H1 (cell line): ENCODE results near the gene PDE9A. TPM values are rescaled to one million over a fixed set of nuclear protein-coding genes. Genes with fewer than 3 reads are reported as not detected.

Experiments
- CTCF ChIA-PET: fragments of 300-600 bp; sonication (Branson Sonifier 250); formaldehyde crosslinking; loops from one replicate; lab custom pipeline; 2021; ENCODE audit not compliant: partially characterized antibody; lab: Charles Lee
- POLR2A ChIA-PET: fragments of 300-600 bp; sonication (Branson Sonifier 250); formaldehyde crosslinking; loops from one replicate; lab custom pipeline; 2021; ENCODE audit warnings: inconsistent platforms; ENCODE audit not compliant: partially characterized antibody; lab: Charles Lee
- DNase-seq, 2 experiments: peaks; one replicate each; pipeline versions ENCODE4 v3.0.0 to v3.0.0-alpha.2; 2010 to 2022; ENCODE audit warnings: low spot score in 2 of 2, low read depth in 1 of 2, mixed read lengths in 1 of 2
- FAIRE-seq: peaks from 2 replicates; lab custom pipeline; 2011; peaks lifted over from hg19 to GRCh38; lab: Jason Lieb, UNC
- H2AFZ ChIP-seq: 2 replicates; pipeline ENCODE4 v1.8.1; 2012; ENCODE audit warnings: low read length, inconsistent platforms
- H2AK5ac ChIP-seq: 2 replicates; pipeline ENCODE4 v1.6.1; 2013; ENCODE audit warnings: low read depth, low read length
- H2BK120ac ChIP-seq: replicated peaks from 2 replicates; pipeline ENCODE3; 2013; ENCODE audit warnings: low read depth, low read length, inconsistent platforms
- H2BK12ac ChIP-seq: 2 replicates; pipeline ENCODE4 v1.6.1; 2013; ENCODE audit warnings: low read depth, low read length
- H2BK15ac ChIP-seq: 2 replicates; pipeline ENCODE4 v1.6.1; 2013; ENCODE audit warnings: low read length
- H2BK20ac ChIP-seq: 2 replicates; pipeline ENCODE4 v1.6.1; 2013; ENCODE audit warnings: low read length
- H2BK5ac ChIP-seq: 2 replicates; pipeline ENCODE4 v1.6.1; 2013; ENCODE audit warnings: low read depth, low read length
- H3K14ac ChIP-seq: 2 replicates; pipeline ENCODE4 v1.6.1; 2013; ENCODE audit warnings: inconsistent platforms; ENCODE audit not compliant: insufficient read length
- H3K18ac ChIP-seq: 2 replicates; pipeline ENCODE4 v1.6.1; 2013; ENCODE audit warnings: low read length; ENCODE audit errors: extremely low read depth
- H3K23ac ChIP-seq: 2 replicates; pipeline ENCODE4 v1.6.1; 2013; ENCODE audit warnings: inconsistent platforms; ENCODE audit not compliant: insufficient read length
- H3K23me2 ChIP-seq: 2 replicates; pipeline ENCODE4 v1.6.1; 2013; ENCODE audit warnings: low read depth, low read length
- H3K27ac ChIP-seq: 2 replicates; pipeline ENCODE4 v1.6.1; 2011; ENCODE audit warnings: low read depth, low read length, inconsistent platforms
- H3K27me3 ChIP-seq, 4 experiments: replicated peaks in 1 of 4; 1 replicate in 1 of 4; 2 replicates in 3 of 4; pipeline versions ENCODE4 v1.6.1 to v1.8.1; 2011 to 2013; ENCODE audit warnings: low read length in 3 of 4, mild to moderate bottlenecking in 3 of 4, inconsistent platforms in 2 of 4, mixed read lengths in 2 of 4, moderate library complexity in 1 of 4; ENCODE audit not compliant: control insufficient read depth in 3 of 4, insufficient read depth in 3 of 4; ENCODE audit errors: extremely low read depth in 1 of 4
- H3K36me3 ChIP-seq, 4 experiments: 2 replicates each; pipeline versions ENCODE4 v1.6.1 to v1.8.1; 2011 to 2013; ENCODE audit warnings: mild to moderate bottlenecking in 4 of 4, low read length in 3 of 4, moderate library complexity in 2 of 4, control low read depth in 1 of 4, inconsistent platforms in 1 of 4; ENCODE audit not compliant: insufficient read depth in 4 of 4, control insufficient read depth in 2 of 4
- H3K4ac ChIP-seq: replicated peaks from 2 replicates; pipeline ENCODE3; 2013; ENCODE audit warnings: low read length, low read depth, mixed read lengths, inconsistent platforms; ENCODE audit not compliant: insufficient read length
- H3K4me1 ChIP-seq, 4 experiments: replicated peaks in 1 of 4; 1 replicate in 1 of 4; 2 replicates in 3 of 4; pipeline versions ENCODE4 v1.6.1 to v1.8.1; 2011 to 2013; ENCODE audit warnings: low read length in 3 of 4, inconsistent platforms in 2 of 4, mixed read lengths in 1 of 4; ENCODE audit not compliant: insufficient read depth in 4 of 4, control insufficient read depth in 3 of 4
- H3K4me2 ChIP-seq, 2 experiments: 2 replicates each; pipeline versions ENCODE4 v1.6.1 to v1.8.1; 2011 to 2013; ENCODE audit warnings: low read depth in 2 of 2, low read length in 2 of 2, control low read depth in 1 of 2, inconsistent platforms in 1 of 2, mild to moderate bottlenecking in 1 of 2; ENCODE audit not compliant: insufficient read depth in 1 of 2
- H3K4me3 ChIP-seq, 4 experiments: fragments of 200-600, 300-600 bp in 1 of 4; sonication (generic), shearing (Covaris generic), sonication (Bioruptor Twin) in 1 of 4; 2 replicates each; pipeline versions ENCODE4 v1.5.1 to v1.8.1; 2011 to 2016; ENCODE audit warnings: low read length in 4 of 4, low read depth in 3 of 4, control low read depth in 2 of 4, inconsistent platforms in 2 of 4, mild to moderate bottlenecking in 2 of 4, mixed read lengths in 1 of 4, moderate library complexity in 1 of 4; ENCODE audit not compliant: insufficient read depth in 2 of 4; ENCODE audit errors: extremely low read depth in 1 of 4
- H3K56ac ChIP-seq: replicated peaks from 2 replicates; pipeline ENCODE3; 2013; ENCODE audit warnings: low read depth, mild to moderate bottlenecking, mixed read lengths, low read length, inconsistent platforms; ENCODE audit not compliant: insufficient read length
- H3K79me1 ChIP-seq: 2 replicates; pipeline ENCODE4 v1.6.1; 2013; ENCODE audit warnings: low read depth, low read length, control low read depth
- H3K79me2 ChIP-seq, 2 experiments: 2 replicates each; pipeline versions ENCODE4 v1.6.1 to v1.8.1; 2012 to 2013; ENCODE audit warnings: low read length in 2 of 2, mild to moderate bottlenecking in 2 of 2, inconsistent platforms in 1 of 2; ENCODE audit not compliant: insufficient read depth in 2 of 2, control insufficient read depth in 1 of 2
- H3K9ac ChIP-seq, 4 experiments: replicated peaks in 1 of 4; 1 replicate in 1 of 4; 2 replicates in 3 of 4; pipeline versions ENCODE4 v1.6.1 to v1.8.1; 2011 to 2013; ENCODE audit warnings: low read depth in 3 of 4, low read length in 3 of 4, control low read depth in 2 of 4, mild to moderate bottlenecking in 2 of 4, moderate library complexity in 2 of 4, inconsistent platforms in 1 of 4; ENCODE audit errors: extremely low read depth in 1 of 4
- H3K9me3 ChIP-seq, 2 experiments: 2 replicates each; pipeline versions ENCODE4 v1.6.1 to v1.8.1; 2012 to 2013; ENCODE audit warnings: mild to moderate bottlenecking in 2 of 2, moderate library complexity in 2 of 2, control low read depth in 1 of 2, inconsistent platforms in 1 of 2, low read depth in 1 of 2, low read length in 1 of 2, mixed read lengths in 1 of 2; ENCODE audit not compliant: insufficient read depth in 2 of 2
- H4K20me1 ChIP-seq, 2 experiments: replicated peaks in 1 of 2; 2 replicates each; pipeline versions ENCODE3 to v1.8.1; 2011 to 2013; ENCODE audit warnings: inconsistent platforms in 2 of 2, low read length in 2 of 2, mild to moderate bottlenecking in 1 of 2; ENCODE audit not compliant: insufficient read depth in 2 of 2, control insufficient read depth in 1 of 2
- H4K5ac ChIP-seq: 2 replicates; pipeline ENCODE4 v1.6.1; 2013; ENCODE audit warnings: low read length, low read depth, mixed read lengths, inconsistent platforms; ENCODE audit not compliant: insufficient read length
- H4K8ac ChIP-seq: 2 replicates; pipeline ENCODE4 v1.8.0; 2013; ENCODE audit warnings: mild to moderate bottlenecking, moderate library complexity, low read length, inconsistent platforms; ENCODE audit not compliant: insufficient read depth; ENCODE audit errors: extremely low read depth
- H4K91ac ChIP-seq: replicated peaks from 2 replicates; pipeline ENCODE3; 2013; ENCODE audit warnings: low read length, mixed read lengths, inconsistent platforms; ENCODE audit not compliant: insufficient read length
- EP300 ChIP-seq, 2 experiments: IDR thresholded peaks; 1 replicate in 1 of 2; 2 replicates in 1 of 2; pipeline ENCODE4 v1.6.1; 2011 to 2012; ENCODE audit warnings: low read depth in 2 of 2, low read length in 2 of 2, mild to moderate bottlenecking in 2 of 2, borderline replicate concordance in 1 of 2, inconsistent platforms in 1 of 2, moderate library complexity in 1 of 2
- GTF2F1 ChIP-seq: IDR thresholded peaks from 2 replicates; pipeline ENCODE4 v1.6.1; 2012; ENCODE audit warnings: low read depth, low read length, improper control_type of control experiment, borderline replicate concordance
- POLR2AphosphoS5 ChIP-seq: IDR thresholded peaks from 2 replicates; pipeline ENCODE4 v1.6.1; 2011; ENCODE audit warnings: low read depth, low read length
- WGBS, 2 experiments: shearing (Covaris generic) in 1 of 2; methylation state at CpG; one replicate each; pipeline versions ENCODE4 v1.1.6 to v1.1.7; 2013 to 2015; ENCODE audit warnings: low lambda C conversion rate in 2 of 2, mixed read lengths in 2 of 2, inconsistent platforms in 1 of 2, low coverage in 1 of 2, missing lambda C conversion rate in 1 of 2; ENCODE audit not compliant: insufficient replicate concordance in 2 of 2, insufficient coverage in 1 of 2, insufficient read length in 1 of 2; ENCODE audit errors: extremely low coverage in 1 of 2, missing lambda C conversion rate in 1 of 2; 5-methylcytosine and 5-hydroxymethylcytosine counted together
- polyA plus RNA-seq, 7 experiments: library from polyadenylated mRNA; depleted of rRNA in 3 of 7; stranded (reverse) in 5 of 7; unstranded in 2 of 7; fragments of >200 nt in 5 of 7; fragments of 200-250 nt in 2 of 7; gene quantifications; 1 replicate in 5 of 7; 2 replicates in 1 of 7; 4 replicates in 1 of 7; pipeline versions ENCODE4 v1.2.1 to v1.2.3, GENCODE V29; 2011 to 2013; ENCODE audit warnings: missing spikeins in 2 of 7, mixed read lengths in 2 of 7
- total RNA-seq: library from RNA; stranded (reverse); fragmentation: NEBNext Ultra II Directional; extraction: Animal tissue kit (Norgen Biotek cat#: 25700); gene quantifications from 2 replicates; pipeline ENCODE4 v1.2.1, GENCODE V29; 2021
- TF ChIP-seq, protein P1 (sequence below): IDR thresholded peaks from 2 replicates; pipeline ENCODE4 v1.6.1; 2011; ENCODE audit warnings: low read depth, mild to moderate bottlenecking, low read length; ENCODE audit not compliant: insufficient read depth

Gene PDE9A
- total and polyA plus RNA-seq, 2 of the 8 experiments (the other 6 are each of a cell fraction or from before 2014, with no cell fraction given), result 39.2 to 45.9 TPM

- Histone ChIP-seq H2BK5ac (no peak overlapping the region), H3K4me1 (peaks cover 2 to 24% (median 21%) of the 10 kb centered on the region in 4 experiments), H3K14ac (no peak overlapping the region), H2BK20ac (no peak overlapping the region), H3K4me2 (no peak overlapping the region), H2BK12ac (0 out of 2 replicates have a peak overlapping the region, but pooled peaks have one; percentile 68), H2AK5ac (peak overlapping the region; percentile 65; the same call in 1 of the 2 replicates), H4K20me1 (peaks cover 3 to 5% of the 10 kb centered on the region in 2 experiments), H3K27me3 (no peaks in the 10 kb centered on the region; a peak in 2 of 7 replicates), H3K9me3 (no peaks in the 10 kb centered on the region), H3K4ac (no peak overlapping the region), H3K27ac (no peak overlapping the region), H4K8ac (no peak overlapping the region), H2BK15ac (no peak overlapping the region), H3K23ac (no peak overlapping the region), H3K56ac (no peak overlapping the region), H4K91ac (no peak overlapping the region), H2AFZ (no peak overlapping the region), H3K4me3 (no peak overlapping the region), H4K5ac (no peak overlapping the region), H3K23me2 (peaks cover 12% of the 10 kb centered on the region; the same call in 1 of the 2 replicates), H3K79me2 (peaks cover 0 to 14% of the 10 kb centered on the region in 2 experiments; a peak in 2 of 4 replicates), H3K79me1 (peaks cover 6% of the 10 kb centered on the region), H2BK120ac (no peak overlapping the region), H3K36me3 (no peaks in the 10 kb centered on the region), H3K18ac (no peak overlapping the region; the same call in 1 of the 2 replicates), H3K9ac (no peak overlapping the region)
- ChIA-PET CTCF (interaction anchor here (0.6 to 10.8 kb wide), 8 partner anchors 8 to 58 kb away, joined by 4 to 112 read pairs (median 13); no protein-coding TSS in a partner anchor), POLR2A (no interaction called here)
- DNase-seq (no peak), FAIRE-seq (no peak)
- 91% methylated on average over 21 of the region's 21 CpGs; no CpG with 5 or more reads in 1 of the 2 experiments for WGBS, 2 experiments
- TF ChIP-seq, protein P1, sequence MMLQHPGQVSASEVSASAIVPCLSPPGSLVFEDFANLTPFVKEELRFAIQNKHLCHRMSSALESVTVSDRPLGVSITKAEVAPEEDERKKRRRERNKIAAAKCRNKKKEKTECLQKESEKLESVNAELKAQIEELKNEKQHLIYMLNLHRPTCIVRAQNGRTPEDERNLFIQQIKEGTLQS, result no peak
- TF ChIP-seq GTF2F1 (no peak), EP300 (IDR thresholded peaks at IDR 0.05; ENCODE audit: borderline replicate concordance in 1 of 2, low read depth in 2 of 2, low read length in 2 of 2) (no peak), POLR2AphosphoS5 (no peak)
Observed at GRCh38 chr21:42650441-42651421, 2.7 kb upstream of the PDE9A start.
